ENCODE results near the gene PPTC7.
"Not testable (repeated sequence)": the region's sequence is repeated elsewhere in the genome, so short reads cannot be mapped to it uniquely, and the experiment has no call there.

Gene PPTC7

DNA sequence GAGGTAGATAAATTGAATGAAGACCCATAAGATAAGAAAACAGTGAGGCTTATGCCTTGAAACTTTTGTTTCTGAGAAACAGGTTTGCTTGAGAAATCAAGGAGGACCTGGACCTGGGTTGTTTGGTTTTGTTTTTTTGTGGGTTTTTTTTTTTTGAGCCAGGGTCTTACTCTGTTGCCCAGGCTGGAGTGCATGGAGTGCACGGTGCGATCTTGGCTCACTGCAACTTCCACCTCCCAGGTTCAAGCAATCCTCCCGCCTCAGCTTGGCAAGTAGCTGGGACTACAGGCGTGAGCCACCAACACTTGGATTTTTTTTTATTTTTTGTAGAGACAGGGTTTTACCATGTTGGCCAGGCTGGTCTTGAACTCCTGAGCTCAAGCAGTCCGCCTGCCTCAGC lies 9.0 kb upstream of the PPTC7 start:
- Histone ChIP-seq H3K27ac (ENCODE audit: poor library complexity, severe bottlenecking) (no peak overlapping the region), H3K27me3 (ENCODE audit: insufficient read depth, poor library complexity, severe bottlenecking) (no peaks in the 10 kb centered on the region), H3K9me3 (ENCODE audit: severe bottlenecking) (no peaks in the 10 kb centered on the region), H3K36me3 (ENCODE audit: low read depth) (no peaks in the 10 kb centered on the region), H3K4me1 (ENCODE audit: insufficient read depth, poor library complexity, severe bottlenecking) (no peaks in the 10 kb centered on the region), H3K4me3 (ENCODE audit: severe bottlenecking) (no peak overlapping the region)
- ATAC-seq (ENCODE audit: low read depth) (no peak), DNase-seq (ENCODE audit: low spot score) (no peak)
- TF ChIP-seq, protein P1, sequence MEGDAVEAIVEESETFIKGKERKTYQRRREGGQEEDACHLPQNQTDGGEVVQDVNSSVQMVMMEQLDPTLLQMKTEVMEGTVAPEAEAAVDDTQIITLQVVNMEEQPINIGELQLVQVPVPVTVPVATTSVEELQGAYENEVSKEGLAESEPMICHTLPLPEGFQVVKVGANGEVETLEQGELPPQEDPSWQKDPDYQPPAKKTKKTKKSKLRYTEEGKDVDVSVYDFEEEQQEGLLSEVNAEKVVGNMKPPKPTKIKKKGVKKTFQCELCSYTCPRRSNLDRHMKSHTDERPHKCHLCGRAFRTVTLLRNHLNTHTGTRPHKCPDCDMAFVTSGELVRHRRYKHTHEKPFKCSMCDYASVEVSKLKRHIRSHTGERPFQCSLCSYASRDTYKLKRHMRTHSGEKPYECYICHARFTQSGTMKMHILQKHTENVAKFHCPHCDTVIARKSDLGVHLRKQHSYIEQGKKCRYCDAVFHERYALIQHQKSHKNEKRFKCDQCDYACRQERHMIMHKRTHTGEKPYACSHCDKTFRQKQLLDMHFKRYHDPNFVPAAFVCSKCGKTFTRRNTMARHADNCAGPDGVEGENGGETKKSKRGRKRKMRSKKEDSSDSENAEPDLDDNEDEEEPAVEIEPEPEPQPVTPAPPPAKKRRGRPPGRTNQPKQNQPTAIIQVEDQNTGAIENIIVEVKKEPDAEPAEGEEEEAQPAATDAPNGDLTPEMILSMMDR (IDR thresholded peaks at IDR 0.05; ENCODE audit: poor library complexity, severe bottlenecking) = no peak

DNA sequence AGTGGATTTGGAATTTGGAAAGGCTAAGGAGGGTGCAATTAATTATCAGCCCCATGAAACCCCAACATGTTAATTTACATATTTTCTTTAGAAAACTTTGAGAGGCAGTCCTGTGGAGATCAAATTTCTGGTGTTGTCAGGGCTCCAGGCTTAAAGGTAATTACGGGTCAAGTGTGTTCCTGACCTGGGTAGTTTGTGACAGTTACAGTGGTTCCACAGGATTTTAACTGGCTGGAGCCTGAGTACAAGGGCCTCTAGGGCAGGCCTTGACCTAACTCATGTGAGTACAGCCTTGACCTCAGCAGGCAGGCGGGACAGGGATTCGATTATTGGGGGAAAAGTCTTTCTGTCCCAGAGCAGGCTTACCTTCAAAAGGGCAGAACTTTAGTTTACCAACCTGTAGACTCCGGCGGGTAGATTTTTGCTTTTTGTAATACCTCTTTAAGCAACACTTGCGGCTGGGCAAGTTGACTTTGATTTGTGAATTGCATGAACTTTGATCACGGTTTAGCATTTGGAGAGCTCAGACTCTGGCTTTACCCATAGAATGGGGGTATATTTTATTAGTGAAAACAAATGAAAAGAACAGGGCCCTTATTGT lies 8.4 kb upstream of the PPTC7 start:
- H3K27me3 ChIP-seq (ENCODE audit: insufficient read depth, poor library complexity, severe bottlenecking) = no peaks in the 10 kb centered on the region
- ATAC-seq (ENCODE audit: low read depth) = no peak
- no peaks in the 10 kb centered on the region for H3K9me3 ChIP-seq (ENCODE audit: severe bottlenecking)
- H3K4me1 ChIP-seq (ENCODE audit: insufficient read depth, poor library complexity, severe bottlenecking) = no peaks in the 10 kb centered on the region
- no peak for DNase-seq (ENCODE audit: low spot score)
- no peak overlapping the region for H3K27ac ChIP-seq (ENCODE audit: poor library complexity, severe bottlenecking)
- TF ChIP-seq, protein P1 (IDR thresholded peaks at IDR 0.05; ENCODE audit: poor library complexity, severe bottlenecking) = no peak
- H3K4me3 ChIP-seq (ENCODE audit: severe bottlenecking) = no peak overlapping the region
- H3K36me3 ChIP-seq (ENCODE audit: low read depth) = no peaks in the 10 kb centered on the region

DNA sequence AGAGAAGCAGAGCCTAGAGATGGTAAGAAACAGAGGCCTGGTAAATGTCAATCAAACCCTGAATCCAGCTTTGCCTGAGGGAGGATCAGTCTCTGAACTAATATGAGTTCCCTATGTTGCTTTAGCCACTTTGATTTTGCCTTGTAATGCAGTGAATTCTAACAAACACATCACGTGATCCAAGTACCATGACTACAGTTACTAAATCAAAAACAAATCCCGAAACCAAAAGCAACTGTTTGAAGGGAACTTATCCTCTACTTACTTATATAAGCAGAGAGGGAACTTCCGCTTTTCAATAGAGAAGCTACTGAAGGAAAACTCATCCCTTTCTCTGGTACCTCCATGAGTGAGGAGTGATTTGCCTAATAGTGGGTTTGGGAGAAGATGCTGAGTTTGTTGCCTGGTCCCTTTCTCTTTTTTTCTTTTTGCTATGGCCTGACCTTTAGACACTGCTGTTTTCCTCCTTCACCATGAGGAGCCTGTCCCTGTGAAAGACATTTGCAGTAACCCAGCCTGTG lies 7.7 kb upstream of the PPTC7 start:
- ATAC-seq (ENCODE audit: low read depth) (no peak), DNase-seq (ENCODE audit: low spot score) (no peak)
- no peak overlapping the region for H3K27ac ChIP-seq (ENCODE audit: poor library complexity, severe bottlenecking)
- no peaks in the 10 kb centered on the region for H3K27me3 ChIP-seq (ENCODE audit: insufficient read depth, poor library complexity, severe bottlenecking)
- no peak overlapping the region for H3K4me3 ChIP-seq (ENCODE audit: severe bottlenecking)
- no peaks in the 10 kb centered on the region for H3K9me3 ChIP-seq (ENCODE audit: severe bottlenecking)
- TF ChIP-seq, protein P1 (IDR thresholded peaks at IDR 0.05; ENCODE audit: poor library complexity, severe bottlenecking) = no peak
- H3K4me1 ChIP-seq (ENCODE audit: insufficient read depth, poor library complexity, severe bottlenecking) = no peaks in the 10 kb centered on the region
- H3K36me3 ChIP-seq (ENCODE audit: low read depth) = no peaks in the 10 kb centered on the region

DNA sequence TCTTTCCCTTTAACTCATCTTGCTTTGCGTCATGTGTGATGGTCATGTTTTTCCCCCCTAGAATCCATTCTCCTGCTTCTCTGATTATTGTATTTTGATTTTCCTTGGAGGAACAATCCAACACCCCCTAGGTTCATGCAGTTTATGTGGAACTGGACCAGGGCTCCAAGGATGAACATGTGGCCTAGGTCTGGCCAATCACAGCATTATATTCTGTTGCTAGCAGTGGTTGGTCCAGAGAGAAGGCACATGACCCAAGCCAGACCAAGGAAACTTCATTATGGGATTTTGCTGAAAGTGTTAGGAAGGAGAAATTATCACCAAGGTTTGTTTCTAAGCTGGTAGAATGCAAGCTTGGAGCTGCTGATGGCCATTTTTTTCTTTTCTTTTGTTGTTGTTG lies 6.9 kb upstream of the PPTC7 start:
- ATAC-seq (ENCODE audit: low read depth) = no peak
- no peaks in the 10 kb centered on the region for H3K36me3 ChIP-seq (ENCODE audit: low read depth)
- no peaks in the 10 kb centered on the region for H3K9me3 ChIP-seq (ENCODE audit: severe bottlenecking)

DNA sequence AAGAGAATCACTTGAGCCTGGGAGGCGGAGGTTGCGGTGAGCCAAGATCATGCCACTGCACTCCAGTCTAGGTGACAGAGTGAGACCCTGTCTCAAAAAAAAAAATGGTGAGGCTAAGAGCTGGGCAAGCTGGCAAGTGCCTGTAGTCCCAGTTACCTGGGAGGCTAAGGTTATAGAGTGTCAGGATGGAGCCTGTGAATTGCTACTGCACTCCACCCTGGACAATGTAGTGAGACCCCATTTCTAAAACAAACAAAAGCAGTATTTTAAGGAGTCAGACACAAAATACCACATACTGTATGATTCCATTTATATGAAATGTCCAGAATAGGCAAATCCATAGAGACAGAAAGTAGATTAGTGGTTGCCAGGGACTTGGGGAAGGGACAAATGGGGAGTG lies 4.0 kb upstream of the PPTC7 start:
- ATAC-seq (ENCODE audit: low read depth); H3K4me3 ChIP-seq (ENCODE audit: severe bottlenecking); H3K36me3 ChIP-seq (ENCODE audit: low read depth); H3K9me3 ChIP-seq (ENCODE audit: severe bottlenecking); H3K27me3 ChIP-seq (ENCODE audit: insufficient read depth, poor library complexity, severe bottlenecking); H3K27ac ChIP-seq (ENCODE audit: poor library complexity, severe bottlenecking); H3K4me1 ChIP-seq (ENCODE audit: insufficient read depth, poor library complexity, severe bottlenecking); DNase-seq (ENCODE audit: low spot score): not testable (repeated sequence)

More for the DNA sequence above, 6.9 kb upstream of the PPTC7 start:
- H3K4me3 ChIP-seq (ENCODE audit: severe bottlenecking) = no peak overlapping the region
- no peak overlapping the region for H3K27ac ChIP-seq (ENCODE audit: poor library complexity, severe bottlenecking)
- H3K4me1 ChIP-seq (ENCODE audit: insufficient read depth, poor library complexity, severe bottlenecking) = peaks cover 4% of the 10 kb centered on the region
- no peaks in the 10 kb centered on the region for H3K27me3 ChIP-seq (ENCODE audit: insufficient read depth, poor library complexity, severe bottlenecking)
- no peak for DNase-seq (ENCODE audit: low spot score)
- TF ChIP-seq, protein P1 (IDR thresholded peaks at IDR 0.05; ENCODE audit: poor library complexity, severe bottlenecking) = no peak
